CD14-positive monocyte (primary cell): ENCODE results near the gene SPIB. TPM values are rescaled to one million over a fixed set of nuclear protein-coding genes. Genes with fewer than 3 reads are reported as not detected.

Source experiments
- DNase-seq, 3 donors: peaks; one replicate each; pipeline ENCODE4 v3.0.0-alpha.2; 2011 to 2022
- H2AFZ ChIP-seq: 2 replicates; pipeline ENCODE4 v1.6.0; 2012; ENCODE audit warnings: mild to moderate bottlenecking, low read depth, low read length, inconsistent platforms; ENCODE audit not compliant: insufficient read depth, poor library complexity, severe bottlenecking
- H3K27ac ChIP-seq, 2 donors: 1 replicate in 1 of 2; 2 replicates in 1 of 2; pipeline ENCODE4 v1.5.1; 2012 to 2013; ENCODE audit warnings: low read length in 2 of 2, control low read depth in 1 of 2, inconsistent platforms in 1 of 2, low read depth in 1 of 2, mild to moderate bottlenecking in 1 of 2
- H3K27me3 ChIP-seq, 2 donors: one replicate each; pipeline versions ENCODE4 v1.6.0 to v1.6.1; 2011 to 2013; ENCODE audit warnings: low read length in 2 of 2; ENCODE audit not compliant: control insufficient read depth in 2 of 2, insufficient read depth in 2 of 2
- H3K36me3 ChIP-seq, 2 donors: replicated peaks in 1 of 2; 1 replicate in 1 of 2; 2 replicates in 1 of 2; pipeline versions ENCODE4 v1.5.1 to v1.6.1; 2012 to 2013; ENCODE audit warnings: low read length in 2 of 2, control low read depth in 1 of 2, inconsistent platforms in 1 of 2, mild to moderate bottlenecking in 1 of 2; ENCODE audit not compliant: insufficient read depth in 2 of 2, control insufficient read depth in 1 of 2
- H3K4me1 ChIP-seq, 2 donors: 1 replicate in 1 of 2; 2 replicates in 1 of 2; pipeline versions ENCODE4 v1.5.1 to v1.6.1; 2012 to 2013; ENCODE audit warnings: low read length in 2 of 2, control low read depth in 1 of 2, inconsistent platforms in 1 of 2, mild to moderate bottlenecking in 1 of 2, moderate library complexity in 1 of 2; ENCODE audit not compliant: insufficient read depth in 2 of 2, control insufficient read depth in 1 of 2
- H3K4me2 ChIP-seq: replicated peaks from 2 replicates; pipeline ENCODE3; 2012; ENCODE audit warnings: low read length, moderate library complexity, mild to moderate bottlenecking; ENCODE audit not compliant: poor library complexity, severe bottlenecking; ENCODE audit errors: extremely low read depth
- H3K4me3 ChIP-seq, 3 experiments: fragments of 200-600 bp in 1 of 3; sonication (generic) in 1 of 3; replicated peaks in 1 of 3; 1 replicate in 2 of 3; 2 replicates in 1 of 3; pipeline ENCODE4 v1.5.1; 2011 to 2013; ENCODE audit warnings: low read length in 3 of 3, mild to moderate bottlenecking in 3 of 3, control low read depth in 2 of 3, low read depth in 2 of 3, inconsistent platforms in 1 of 3, moderate library complexity in 1 of 3
- H3K79me2 ChIP-seq: 2 replicates; pipeline ENCODE4 v1.6.0; 2012; ENCODE audit warnings: mild to moderate bottlenecking, control low read depth, inconsistent platforms, low read length, moderate library complexity; ENCODE audit not compliant: insufficient read depth
- H3K9ac ChIP-seq: 2 replicates; pipeline ENCODE4 v1.6.0; 2017; ENCODE audit warnings: low read length, mild to moderate bottlenecking; ENCODE audit not compliant: insufficient read depth, poor library complexity, severe bottlenecking
- H3K9me3 ChIP-seq, 2 donors: replicated peaks in 1 of 2; 1 replicate in 1 of 2; 2 replicates in 1 of 2; pipeline versions ENCODE4 v1.5.1 to v1.6.1; 2012 to 2013; ENCODE audit warnings: low read length in 2 of 2, control low read depth in 1 of 2; ENCODE audit not compliant: control insufficient read depth in 1 of 2, insufficient read depth in 1 of 2
- H4K20me1 ChIP-seq: 2 replicates; pipeline ENCODE4 v1.6.0; 2012; ENCODE audit warnings: mild to moderate bottlenecking, low read length, control low read depth, moderate library complexity; ENCODE audit not compliant: insufficient read depth
- H3K27ac Mint-ChIP-seq, 7 donors: one replicate each; pipeline ENCODE4 v1.8.0; 2020; ENCODE audit warnings: mild to moderate bottlenecking in 7 of 7, mixed read lengths in 7 of 7, moderate library complexity in 6 of 7, inconsistent platforms in 2 of 7
- H3K27me3 Mint-ChIP-seq, 3 donors: one replicate each; pipeline ENCODE4 v1.8.0; 2021 to 2022; ENCODE audit warnings: low read depth in 3 of 3, mild to moderate bottlenecking in 3 of 3, mixed read lengths in 3 of 3, moderate library complexity in 3 of 3, inconsistent platforms in 1 of 3
- H3K36me3 Mint-ChIP-seq, 2 donors: one replicate each; pipeline ENCODE4 v1.8.0; 2020; ENCODE audit warnings: mixed read lengths in 2 of 2, inconsistent platforms in 1 of 2, mild to moderate bottlenecking in 1 of 2
- H3K4me1 Mint-ChIP-seq: one replicate; pipeline ENCODE4 v1.8.0; 2020; ENCODE audit warnings: mild to moderate bottlenecking, mixed read lengths
- H3K4me3 Mint-ChIP-seq, 2 donors: one replicate each; pipeline ENCODE4 v1.8.0; 2020; ENCODE audit warnings: mild to moderate bottlenecking in 2 of 2, mixed read lengths in 2 of 2, moderate library complexity in 1 of 2
- H3K9me3 Mint-ChIP-seq, 7 donors: one replicate each; pipeline ENCODE4 v1.8.0; 2020 to 2022; ENCODE audit warnings: mixed read lengths in 7 of 7, mild to moderate bottlenecking in 6 of 7, moderate library complexity in 6 of 7, inconsistent platforms in 2 of 7
- CTCF ChIP-seq: fragments of 200-600 bp; IDR thresholded peaks from one replicate; pipeline ENCODE4 v1.8.0; 2022; ENCODE audit warnings: antibody characterized with exemption, mild to moderate bottlenecking
- WGBS: methylation state at CpG from one replicate; pipeline ENCODE4 v1.1.5; 2013; ENCODE audit warnings: missing lambda C conversion rate; ENCODE audit not compliant: insufficient coverage; 5-methylcytosine and 5-hydroxymethylcytosine counted together
- intact Hi-C, 2 donors: fragments of 100-400 bp; cut with micrococcal nuclease; formaldehyde crosslinking; loops; one replicate each; pipeline versions ENCODE4 v1.15.0 to v1.15.1; 2023
- polyA plus RNA-seq, 3 donors: library from polyadenylated mRNA; depleted of rRNA in 1 of 3; unstranded in 2 of 3; stranded (reverse) in 1 of 3; fragments of 300-500 nt in 2 of 3; fragments of >200 nt in 1 of 3; fragmentation: Illumina TruSeq in 2 of 3; gene quantifications; 1 replicate in 2 of 3; 2 replicates in 1 of 3; pipeline ENCODE4 v1.2.3, GENCODE V29; 2012 to 2021

The SPIB gene
- polyA plus RNA-seq, 3 donors = 0.16 to 2.3 (median 0.34) TPM

GRCh38 chr19:50447750-50448149 is 29.0 kb downstream of the SPIB start:
- Histone ChIP-seq H3K9ac (no peak overlapping the region), H3K27me3 (peaks cover 0 to 2% of the 10 kb centered on the region in 2 donors), H4K20me1 (no peaks in the 10 kb centered on the region), H3K4me3 (no peak overlapping the region), H3K27ac (no peak overlapping the region), H3K9me3 (no peaks in the 10 kb centered on the region), H3K4me1 (no peaks in the 10 kb centered on the region), H3K36me3 (no peaks in the 10 kb centered on the region), H2AFZ (no peak overlapping the region), H3K4me2 (no peak overlapping the region), H3K79me2 (no peaks in the 10 kb centered on the region)
- Mint-ChIP-seq H3K4me1 (no peaks in the 10 kb centered on the region), H3K9me3 (peaks cover 0 to 7% (median 4%) of the 10 kb centered on the region in 7 donors), H3K36me3 (no peaks in the 10 kb centered on the region), H3K27ac (no peak overlapping the region), H3K27me3 (peaks cover 4 to 12% (median 10%) of the 10 kb centered on the region in 3 donors), H3K4me3 (no peak overlapping the region)
- TF ChIP-seq CTCF = no peak
- 94% methylated on average over 5 of the region's 10 CpGs for WGBS
- no peak for DNase-seq
- intact Hi-C loops = no loop called here

- H4K20me1 ChIP-seq = no peaks in the 10 kb centered on the region
- no peaks in the 10 kb centered on the region for H3K36me3 Mint-ChIP-seq
- no peak overlapping the region for H2AFZ ChIP-seq
- H3K9me3 ChIP-seq = no peaks in the 10 kb centered on the region
- WGBS = 82% methylated on average over 9 of the region's 14 CpGs
- H3K27me3 ChIP-seq = peaks cover 0 to 2% of the 10 kb centered on the region in 2 donors
- no peak overlapping the region for H3K9ac ChIP-seq
- H3K9me3 Mint-ChIP-seq = peaks cover 0 to 7% (median 4%) of the 10 kb centered on the region in 7 donors
- peaks cover 4 to 12% (median 10%) of the 10 kb centered on the region in 3 donors for H3K27me3 Mint-ChIP-seq
- intact Hi-C loops = no loop called here
- H3K4me3 Mint-ChIP-seq = no peak overlapping the region
- no peak overlapping the region for H3K4me2 ChIP-seq
- H3K4me1 ChIP-seq = no peaks in the 10 kb centered on the region
- H3K4me1 Mint-ChIP-seq = no peaks in the 10 kb centered on the region
- no peaks in the 10 kb centered on the region for H3K79me2 ChIP-seq
- DNase-seq = no peak
- H3K4me3 ChIP-seq = no peak overlapping the region
- no peak overlapping the region for H3K27ac ChIP-seq
- no peak for TF ChIP-seq CTCF
- H3K27ac Mint-ChIP-seq = no peak overlapping the region
- no peaks in the 10 kb centered on the region for H3K36me3 ChIP-seq
Observed at GRCh38 chr19:50449236-50449899, 30.6 kb downstream of the SPIB start.
